ENCODE measurements around the gene MTMR4. TPM values are rescaled to one million over a fixed set of nuclear protein-coding genes. Genes with fewer than 3 reads are reported as not detected.
A peak's percentile ranks its signal among the peaks of the same experiment; 100 is the strongest.
"Not testable (repeated sequence)": the region's sequence is repeated elsewhere in the genome, so short reads cannot be mapped to it uniquely, and the experiment has no call there.

The MTMR4 gene
- total RNA-seq, 2 experiments from 2014 or later = 57.9 to 63.8 TPM

DNA sequence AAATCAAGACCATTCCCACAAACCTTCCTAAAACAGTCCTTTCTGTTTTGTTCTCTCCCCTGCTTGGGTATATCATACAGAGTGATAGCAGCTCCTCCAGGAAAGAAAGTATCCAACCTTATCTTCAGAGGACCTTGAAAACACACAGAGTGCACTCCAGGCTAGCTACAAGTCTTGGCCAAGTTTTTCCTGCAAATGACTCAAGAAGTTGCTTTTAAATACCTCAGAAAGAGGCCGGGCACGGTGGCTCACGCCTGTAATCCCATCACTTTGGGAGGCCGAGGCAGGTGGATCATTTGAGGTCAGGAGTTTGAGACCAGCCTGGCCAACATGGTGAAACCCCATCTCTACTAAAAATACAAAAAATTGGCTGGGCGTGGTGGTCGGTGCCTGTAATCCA lies 11.3 kb downstream of the MTMR4 start:
- not testable (repeated sequence) for H3K27ac Mint-ChIP-seq; DNase-seq; H3K4me3 Mint-ChIP-seq; ATAC-seq; H3K4me1 Mint-ChIP-seq; H3K9me3 Mint-ChIP-seq (ENCODE audit: low read depth); H3K27me3 Mint-ChIP-seq
- CTCF ChIA-PET = interaction anchor here (0.8 kb wide), 1 partner anchor 12 kb away, joined by 3 read pairs; no protein-coding TSS in a partner anchor
- peaks cover 40% of the 10 kb centered on the region for H3K36me3 Mint-ChIP-seq

GRCh38 chr17:58501451-58501850 lies 13.0 kb downstream of the MTMR4 start:
- H3K36me3 Mint-ChIP-seq = peaks cover 33% of the 10 kb centered on the region

GRCh38 chr17:58498177-58498828 lies 16.1 kb downstream of the MTMR4 start:
- H3K36me3 Mint-ChIP-seq = peaks cover 35% of the 10 kb centered on the region

More at GRCh38 chr17:58501451-58501850, 13.0 kb downstream of the MTMR4 start:
- ATAC-seq = no peak
- Mint-ChIP-seq H3K27ac (no peak overlapping the region), H3K9me3 (ENCODE audit: low read depth) (no peaks in the 10 kb centered on the region), H3K4me3 (no peak overlapping the region), H3K4me1 (peaks cover 3% of the 10 kb centered on the region), H3K27me3 (no peaks in the 10 kb centered on the region)
- DNase-seq = no peak
- CTCF ChIA-PET = no interaction called here

DNA sequence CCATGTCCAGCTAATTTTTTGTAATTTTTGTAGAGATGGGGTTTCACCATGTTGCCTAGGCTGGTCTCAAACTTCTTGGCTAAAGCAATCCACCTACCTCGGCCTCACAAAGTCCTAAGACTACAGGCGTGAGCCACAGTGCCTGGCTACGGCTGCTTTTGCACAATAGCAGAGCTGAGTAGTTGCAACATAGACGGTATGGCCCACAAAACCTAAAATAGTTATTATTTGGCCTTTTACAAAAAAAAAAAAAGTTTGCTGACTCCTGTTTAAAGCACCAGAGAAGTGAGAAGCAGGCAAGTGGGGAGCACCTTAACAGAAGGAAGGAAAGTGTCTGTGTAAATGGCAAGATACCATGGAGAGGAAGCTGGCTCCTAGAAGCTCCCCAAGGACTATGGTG lies 20.9 kb downstream of the MTMR4 start:
- DNase-seq (no peak), ATAC-seq (no peak)
- H3K27ac Mint-ChIP-seq = no peak overlapping the region
- no peaks in the 10 kb centered on the region for H3K9me3 Mint-ChIP-seq (ENCODE audit: low read depth)
- H3K36me3 Mint-ChIP-seq = peaks cover 52% of the 10 kb centered on the region
- no peaks in the 10 kb centered on the region for H3K27me3 Mint-ChIP-seq
- H3K4me3 Mint-ChIP-seq = no peak overlapping the region
- CTCF ChIA-PET = interaction anchor here (0.7 kb wide), 1 partner anchor 157 kb away, joined by 3 read pairs; no protein-coding TSS in a partner anchor
- peaks cover 19% of the 10 kb centered on the region for H3K4me1 Mint-ChIP-seq

More at GRCh38 chr17:58498177-58498828, 16.1 kb downstream of the MTMR4 start:
- Mint-ChIP-seq H3K27me3 (no peaks in the 10 kb centered on the region), H3K4me1 (peaks cover 9% of the 10 kb centered on the region), H3K27ac (no peak overlapping the region), H3K9me3 (ENCODE audit: low read depth) (no peaks in the 10 kb centered on the region), H3K4me3 (no peak overlapping the region)
- CTCF ChIA-PET = interaction anchor here (0.7 to 1.2 kb wide), 3 partner anchors 10 to 249 kb away, joined by 3 to 5 read pairs (median 5); partner anchors contain the start of gene HSF5
- DNase-seq = no peak
- no peak for ATAC-seq

GRCh38 chr17:58492238-58493121 lies 22.0 kb downstream of the MTMR4 start:
- Mint-ChIP-seq H3K9me3 (ENCODE audit: low read depth) (no peaks in the 10 kb centered on the region), H3K27ac (peak overlapping the region; percentile 21), H3K4me3 (no peak overlapping the region), H3K4me1 (peaks cover 22% of the 10 kb centered on the region), H3K27me3 (no peaks in the 10 kb centered on the region), H3K36me3 (peaks cover 51% of the 10 kb centered on the region)
- ATAC-seq (peak; percentile 71), DNase-seq (no peak)
- CTCF ChIA-PET = no interaction called here

GRCh38 chr17:58491510-58492045 lies 22.9 kb downstream of the MTMR4 start:
- ATAC-seq = no peak
- CTCF ChIA-PET = no interaction called here
- peaks cover 51% of the 10 kb centered on the region for H3K36me3 Mint-ChIP-seq
- no peak overlapping the region for H3K27ac Mint-ChIP-seq
- peaks cover 24% of the 10 kb centered on the region for H3K4me1 Mint-ChIP-seq
- DNase-seq = no peak
- H3K27me3 Mint-ChIP-seq = no peaks in the 10 kb centered on the region
- H3K9me3 Mint-ChIP-seq (ENCODE audit: low read depth) = no peaks in the 10 kb centered on the region
- no peak overlapping the region for H3K4me3 Mint-ChIP-seq

- H3K9me3 Mint-ChIP-seq (ENCODE audit: low read depth) = no peaks in the 10 kb centered on the region
- no peaks in the 10 kb centered on the region for H3K27me3 Mint-ChIP-seq
- peak overlapping the region; percentile 33 for H3K4me3 Mint-ChIP-seq
- CTCF ChIA-PET = interaction anchor here (0.6 to 1.2 kb wide), 13 partner anchors 8 to 288 kb away, joined by 3 to 11 read pairs (median 3); partner anchors contain the start of gene SUPT4H1
- H3K36me3 Mint-ChIP-seq = peaks cover 35% of the 10 kb centered on the region
- H3K27ac Mint-ChIP-seq = no peak overlapping the region
- ATAC-seq (no peak), DNase-seq (no peak)
- peaks cover 18% of the 10 kb centered on the region for H3K4me1 Mint-ChIP-seq
These were observed 26.0 kb downstream of the MTMR4 start for GRCh38 chr17:58488428-58488890.

GRCh38 chr17:58487589-58488427 lies 26.6 kb downstream of the MTMR4 start, which contains the start of gene HSF5:
TSS of gene HSF5 (minus strand) at chr17:58488408. CDS start at chr17:58488274, 134 bp downstream.
- H3K27me3 Mint-ChIP-seq = no peaks in the 10 kb centered on the region
- peak within 1 kb of the TSS; percentile 36 for H3K27ac Mint-ChIP-seq
- H3K4me3 Mint-ChIP-seq = peak within 1 kb of the TSS; percentile 33

DNA sequence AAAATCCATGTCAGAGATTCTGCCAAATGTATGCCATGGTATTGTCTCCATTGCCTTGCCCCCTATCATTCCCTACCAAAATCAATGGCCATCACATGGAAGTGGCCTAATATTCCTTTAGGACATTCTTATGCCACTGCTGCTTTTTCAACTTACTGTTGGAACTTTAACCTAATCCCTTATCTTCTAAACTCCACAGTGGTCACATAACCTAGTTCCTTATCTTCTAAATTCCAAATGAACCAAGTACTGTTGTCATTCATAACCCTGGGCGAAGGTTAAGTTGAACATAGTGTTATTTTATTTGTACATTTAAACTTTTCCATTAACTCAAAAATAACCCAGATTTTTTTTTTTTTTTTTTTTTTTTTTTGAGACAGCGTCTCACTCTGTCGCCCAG lies 29.8 kb downstream of the MTMR4 start:
- CTCF ChIA-PET = interaction anchor here (0.7 kb wide), 1 partner anchor 491 kb away, joined by 3 read pairs; no protein-coding TSS in a partner anchor
- no peaks in the 10 kb centered on the region for H3K9me3 Mint-ChIP-seq (ENCODE audit: low read depth)
- no peak overlapping the region for H3K4me3 Mint-ChIP-seq
- H3K36me3 Mint-ChIP-seq = peaks cover 9% of the 10 kb centered on the region
- H3K27ac Mint-ChIP-seq = no peak overlapping the region
- H3K27me3 Mint-ChIP-seq = no peaks in the 10 kb centered on the region
- ATAC-seq (no peak), DNase-seq (no peak)
- H3K4me1 Mint-ChIP-seq = peaks cover 8% of the 10 kb centered on the region

More at GRCh38 chr17:58487589-58488427, 26.6 kb downstream of the MTMR4 start, which contains the start of gene HSF5:
- H3K9me3 Mint-ChIP-seq (ENCODE audit: low read depth) = no peaks in the 10 kb centered on the region
- peaks cover 13% of the 10 kb centered on the region for H3K4me1 Mint-ChIP-seq
- peaks cover 31% of the 10 kb centered on the region for H3K36me3 Mint-ChIP-seq
- peak; percentile 77 for DNase-seq
- peak; percentile 82 for ATAC-seq
- CTCF ChIA-PET = interaction anchor here (0.6 to 1.2 kb wide), 17 partner anchors 8 to 288 kb away, joined by 3 to 11 read pairs (median 3); partner anchors contain the start of genes MTMR4 and SUPT4H1

GRCh38 chr17:58481798-58482197 lies 32.6 kb downstream of the MTMR4 start:
- not testable (repeated sequence) for ATAC-seq; H3K4me1 Mint-ChIP-seq; H3K36me3 Mint-ChIP-seq; H3K27ac Mint-ChIP-seq; H3K9me3 Mint-ChIP-seq (ENCODE audit: low read depth); DNase-seq; H3K4me3 Mint-ChIP-seq; H3K27me3 Mint-ChIP-seq
- CTCF ChIA-PET = interaction anchor here (1.4 kb wide), 1 partner anchor 19 kb away, joined by 3 read pairs; no protein-coding TSS in a partner anchor

DNA sequence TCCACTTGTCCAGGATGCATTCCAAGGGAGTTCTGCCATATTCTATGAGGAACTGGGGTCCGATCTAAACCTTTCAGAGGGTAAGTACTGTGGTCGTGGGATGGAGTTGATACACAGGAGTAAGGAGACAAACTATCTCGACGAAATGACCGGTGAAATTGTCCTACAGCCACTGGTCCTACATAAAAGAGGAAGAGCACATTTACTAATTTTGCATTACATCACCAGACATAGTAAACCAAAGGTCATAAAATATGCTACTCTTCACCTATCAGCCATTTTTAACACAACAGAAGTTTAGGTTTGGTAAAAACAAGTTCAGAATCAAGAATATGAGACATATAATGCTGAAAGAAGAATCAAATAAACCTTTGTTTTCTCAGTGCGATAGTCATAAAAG lies 34.3 kb downstream of the MTMR4 start:
- ATAC-seq = no peak
- Mint-ChIP-seq H3K36me3 (no peaks in the 10 kb centered on the region), H3K4me3 (no peak overlapping the region), H3K27ac (no peak overlapping the region), H3K4me1 (no peaks in the 10 kb centered on the region), H3K9me3 (ENCODE audit: low read depth) (no peaks in the 10 kb centered on the region), H3K27me3 (no peaks in the 10 kb centered on the region)
- CTCF ChIA-PET = no interaction called here
- no peak for DNase-seq

DNA sequence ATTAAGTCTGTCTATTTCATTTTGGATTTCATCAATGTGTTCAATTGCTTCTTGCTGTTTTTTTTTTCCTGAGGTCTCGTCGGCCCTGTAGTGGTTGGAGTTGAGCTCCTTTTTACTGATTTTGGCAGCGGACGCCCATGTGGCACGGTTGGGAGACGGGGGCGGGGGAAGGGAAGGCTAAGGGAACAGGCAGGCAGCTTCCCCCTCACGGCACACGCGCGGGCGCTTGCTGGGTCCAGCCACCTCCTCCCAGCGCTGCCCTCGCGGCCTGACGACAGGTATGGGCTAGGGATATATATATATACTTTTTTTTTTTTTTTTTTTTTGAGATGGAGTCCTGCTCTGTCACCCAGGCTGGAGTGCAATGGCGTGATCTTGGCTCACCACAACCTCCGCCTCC lies 37.6 kb downstream of the MTMR4 start:
- ATAC-seq (no peak), DNase-seq (no peak)
- no peak overlapping the region for H3K27ac Mint-ChIP-seq
- no peaks in the 10 kb centered on the region for H3K4me1 Mint-ChIP-seq
- no peaks in the 10 kb centered on the region for H3K36me3 Mint-ChIP-seq
- CTCF ChIA-PET = no interaction called here
- H3K27me3 Mint-ChIP-seq = no peaks in the 10 kb centered on the region
- H3K9me3 Mint-ChIP-seq (ENCODE audit: low read depth) = no peaks in the 10 kb centered on the region
- no peak overlapping the region for H3K4me3 Mint-ChIP-seq

Data from activated CD8-positive, alpha-beta memory T cell treated with anti-CD3 and anti-CD28 coated beads, Interleukin-2, amount 10 ng/mL, durations not matched to agents 7 days and 5 days (primary cell).